Measurements from ENCODE around the gene GBF1. TPM values are rescaled to one million over a fixed set of nuclear protein-coding genes. Genes with fewer than 3 reads are reported as not detected.

GBF1 gene
- polyA plus RNA-seq, 3 donors, result 49.5 to 58.4 (median 53.6) TPM

DNA sequence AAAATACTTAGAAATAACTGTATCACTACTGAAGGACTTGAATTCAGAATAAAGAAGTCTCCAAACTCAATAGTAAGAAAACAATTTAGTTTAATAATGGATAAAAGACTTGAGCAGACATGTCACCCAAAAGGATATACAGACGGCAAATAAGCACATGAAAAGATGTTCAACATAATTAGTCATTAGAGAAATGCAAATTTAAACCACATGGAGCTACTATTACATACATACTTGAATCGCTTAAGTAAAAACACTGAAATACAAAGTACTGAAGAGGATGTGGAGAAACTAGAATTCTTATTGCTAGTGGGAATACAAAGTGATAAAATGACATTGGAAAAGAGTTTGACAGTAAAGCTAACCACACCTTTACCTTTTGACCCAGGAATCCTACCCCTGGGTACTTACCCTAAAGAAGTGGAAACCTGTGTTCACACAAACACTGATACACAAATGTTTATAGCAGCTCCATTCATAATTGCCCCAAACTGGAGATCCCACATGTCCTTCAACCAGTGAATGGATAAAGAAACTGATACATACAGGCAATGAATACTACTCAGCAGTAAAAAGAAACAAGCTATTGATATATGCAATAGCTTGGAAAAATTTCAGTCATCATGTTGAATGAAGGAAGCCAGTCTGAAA, 95.8 kb downstream of the GBF1 start:
- no peak for DNase-seq

DNA sequence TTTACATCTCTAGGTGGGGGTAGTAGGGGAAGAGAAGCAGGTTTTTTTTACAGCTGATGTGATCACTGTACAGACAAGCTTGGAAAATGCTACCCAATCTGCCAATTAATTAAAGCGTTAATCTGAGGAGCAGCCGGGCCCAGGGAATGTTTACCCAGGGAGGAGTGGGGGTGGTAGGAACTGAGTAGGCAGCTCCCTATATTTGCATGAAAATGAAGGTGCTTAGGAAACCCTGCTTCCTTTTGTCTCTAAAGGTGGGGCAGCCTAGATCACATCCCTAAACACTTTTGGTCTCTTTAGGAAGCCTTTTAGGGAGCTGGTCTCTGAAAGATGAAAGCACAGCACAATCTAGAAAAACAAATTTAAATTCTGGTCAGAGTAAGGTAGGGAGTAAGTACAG, 97.1 kb downstream of the GBF1 start:
- no peak for DNase-seq

DNA sequence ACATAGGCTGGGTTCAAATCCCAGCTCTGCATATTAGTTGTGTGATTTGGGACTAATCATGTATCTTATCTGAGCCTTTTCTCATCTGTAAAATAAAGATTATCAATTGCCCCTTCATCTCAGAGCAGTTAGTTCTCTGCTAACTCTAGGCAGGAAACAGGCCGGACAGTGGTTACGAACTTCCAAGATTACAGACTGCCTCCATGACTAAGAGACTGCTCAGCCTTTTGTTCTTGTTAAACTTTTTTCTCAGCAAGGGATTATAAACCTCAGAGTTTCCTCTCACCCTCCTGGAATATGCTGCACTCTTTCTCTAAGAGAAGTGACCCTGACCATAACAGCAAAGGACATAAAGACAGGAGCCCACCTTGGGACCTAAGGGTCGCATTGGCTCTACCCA, 97.6 kb downstream of the GBF1 start:
- DNase-seq, result no peak

DNA sequence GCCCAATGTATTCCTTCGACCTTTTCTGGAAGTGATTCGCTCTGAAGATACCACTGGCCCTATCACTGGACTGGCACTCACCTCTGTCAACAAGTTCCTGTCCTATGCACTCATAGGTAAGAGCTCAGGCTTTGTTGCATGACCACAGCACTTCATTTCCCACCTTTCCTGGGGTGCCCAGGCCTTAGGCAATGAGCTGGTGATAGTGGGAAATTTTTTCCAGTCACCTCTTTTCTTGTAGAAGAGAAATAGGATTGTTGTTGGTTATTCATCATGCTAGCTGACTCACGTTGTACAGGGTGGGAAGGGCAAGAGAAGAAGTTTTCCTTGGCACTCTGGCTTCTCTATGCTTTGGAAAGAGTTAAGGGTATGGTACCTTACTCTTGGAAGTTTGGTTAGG, 98.7 kb downstream of the GBF1 start:
- DNase-seq, result no peak

DNA sequence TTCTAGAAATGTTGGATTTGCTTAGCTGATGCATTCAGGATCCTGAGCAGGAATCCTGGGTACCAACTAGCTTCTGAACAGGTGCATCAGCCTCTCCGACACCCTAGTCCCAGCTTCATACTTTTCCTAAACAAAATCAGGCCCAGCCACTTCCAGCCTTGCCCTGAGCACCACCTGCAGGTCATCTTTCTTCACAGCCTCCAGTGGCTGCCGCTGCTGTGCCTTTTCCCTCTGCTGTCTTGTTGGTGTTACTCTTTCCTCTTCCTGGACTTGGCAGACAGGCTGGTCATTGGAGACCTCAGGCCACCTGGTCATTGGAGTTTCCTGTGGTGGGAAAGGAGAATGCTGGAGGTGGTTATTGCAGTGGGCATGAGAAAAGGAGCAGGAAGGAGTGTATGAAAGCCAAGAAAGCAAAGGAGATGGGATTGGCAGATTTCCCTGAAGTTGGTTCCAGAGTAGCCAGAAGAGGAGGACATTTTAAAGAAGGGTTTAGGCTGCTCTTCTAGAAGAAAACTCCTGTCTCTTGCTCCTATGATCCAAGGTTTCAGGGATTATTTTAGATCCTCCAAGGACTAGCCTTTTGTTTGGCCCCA, 102.0 kb downstream of the GBF1 start:
- peak; percentile 35 for DNase-seq

DNA sequence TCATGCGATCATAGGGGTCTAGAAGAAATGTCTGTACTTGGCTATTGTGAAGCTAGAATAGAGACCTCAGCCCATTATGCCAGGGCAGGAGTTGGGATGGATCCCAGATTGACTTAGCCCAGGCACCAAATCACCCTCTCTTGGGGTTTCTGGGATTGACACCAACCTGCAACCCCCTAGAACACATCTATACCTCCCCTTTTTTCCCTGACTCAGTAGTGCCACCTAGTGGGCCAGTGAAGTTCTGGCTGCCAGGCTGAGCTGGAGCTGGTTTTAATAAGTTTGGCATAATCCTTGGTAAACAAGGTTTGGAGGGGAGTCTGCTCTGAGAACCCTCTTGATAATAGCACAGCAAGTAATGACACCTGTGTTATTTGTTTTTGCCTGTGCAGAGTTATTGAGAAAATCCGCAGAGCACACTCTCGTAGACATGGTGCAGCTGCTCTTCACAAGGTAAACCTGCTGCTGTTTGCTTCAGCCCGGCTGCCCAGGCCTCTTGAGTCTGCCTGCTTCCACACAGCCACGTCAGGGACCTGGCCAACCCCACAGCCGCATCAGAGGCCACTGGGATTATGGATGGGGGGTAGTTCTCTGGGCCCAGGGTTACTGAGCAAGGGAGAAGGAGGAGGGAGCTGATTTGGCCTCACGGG, 106.9 kb downstream of the GBF1 start:
- DNase-seq, result peak; percentile 55

DNA sequence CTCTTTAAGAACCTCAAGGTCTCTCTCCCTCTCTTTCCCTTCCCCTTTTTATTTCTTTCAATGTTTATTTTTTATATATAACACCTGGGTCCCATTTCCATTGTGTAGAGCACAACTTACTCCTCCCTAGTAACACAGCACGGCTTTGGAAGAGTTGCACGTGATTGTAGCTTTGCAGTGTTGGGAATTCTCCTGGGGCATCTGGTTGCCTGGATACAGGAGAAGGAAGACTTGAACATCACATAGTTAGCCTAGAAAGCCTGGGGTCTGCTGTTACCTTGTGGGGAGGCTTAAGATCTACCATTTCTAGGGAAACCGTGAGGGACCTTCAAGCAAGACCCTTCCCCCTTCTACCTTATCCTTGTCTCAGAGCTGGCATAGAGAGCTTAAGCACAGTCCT, 109.1 kb downstream of the GBF1 start:
- DNase-seq, result no peak

DNA sequence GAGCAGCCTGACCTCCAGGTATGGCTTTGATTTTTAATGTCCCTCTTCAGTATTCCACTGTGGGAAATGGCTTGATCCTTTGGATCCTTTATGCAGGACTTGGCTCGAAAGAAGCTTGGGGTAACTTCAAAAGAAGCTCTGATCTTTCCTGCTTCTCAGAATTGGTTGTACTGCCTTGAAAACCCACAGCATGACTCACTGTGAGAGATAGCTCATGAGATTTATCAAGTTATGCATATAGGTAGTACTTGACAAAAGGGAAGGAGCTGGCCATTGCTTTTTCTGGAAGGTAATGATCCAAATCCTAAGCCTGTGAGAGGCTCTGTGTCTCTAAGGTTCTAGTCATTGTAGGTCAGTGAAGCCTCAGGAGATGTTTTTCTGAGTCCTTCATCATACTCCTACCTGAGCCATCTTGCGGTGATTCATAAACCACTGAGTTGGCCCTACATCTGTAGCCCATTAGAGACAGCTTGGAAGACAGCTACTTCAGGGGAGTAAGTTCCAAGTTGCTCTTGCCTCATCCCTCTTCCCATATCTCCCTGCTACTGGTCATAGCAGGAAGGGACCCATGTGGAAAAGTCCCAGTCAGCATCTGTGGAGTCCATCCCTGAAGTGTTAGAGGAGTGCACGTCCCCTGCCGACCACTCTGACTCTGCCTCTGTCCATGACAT, 113.5 kb downstream of the GBF1 start:
- no peak for DNase-seq

DNA sequence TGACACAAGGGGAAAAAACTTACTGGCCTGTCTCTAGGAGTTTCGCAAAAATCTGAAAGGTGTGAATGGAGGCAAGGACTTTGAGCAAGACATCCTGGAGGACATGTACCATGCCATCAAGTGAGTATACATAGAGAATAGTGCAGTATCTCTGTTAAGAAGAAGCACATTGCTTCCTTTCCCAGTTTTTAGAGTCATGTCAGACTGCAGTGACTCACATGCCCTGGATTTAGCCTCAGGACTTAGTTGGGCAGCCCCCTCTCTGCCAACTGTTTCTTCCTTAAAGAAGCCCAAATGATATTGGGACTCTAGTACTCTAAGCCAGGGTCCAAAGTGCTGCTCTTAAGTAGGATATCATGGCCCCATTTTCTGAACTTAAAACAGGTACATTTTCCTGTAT, 122.1 kb downstream of the GBF1 start:
- DNase-seq, result no peak

DNA sequence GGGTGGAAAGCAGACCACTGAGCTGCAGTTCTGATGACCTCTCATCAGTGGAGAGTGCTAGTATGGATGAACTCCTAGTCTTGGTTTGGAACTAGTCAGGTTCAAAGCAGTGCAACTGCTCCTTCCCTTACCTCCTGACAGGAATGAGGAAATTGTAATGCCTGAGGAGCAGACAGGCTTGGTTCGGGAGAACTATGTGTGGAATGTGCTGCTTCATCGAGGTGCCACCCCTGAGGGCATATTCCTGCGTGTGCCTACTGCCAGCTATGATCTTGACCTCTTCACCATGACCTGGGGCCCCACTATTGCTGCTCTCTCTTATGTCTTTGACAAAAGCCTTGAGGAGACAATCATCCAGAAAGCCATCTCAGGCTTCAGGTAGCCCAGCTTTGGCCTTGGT, 122.7 kb downstream of the GBF1 start:
- no peak for DNase-seq

DNA sequence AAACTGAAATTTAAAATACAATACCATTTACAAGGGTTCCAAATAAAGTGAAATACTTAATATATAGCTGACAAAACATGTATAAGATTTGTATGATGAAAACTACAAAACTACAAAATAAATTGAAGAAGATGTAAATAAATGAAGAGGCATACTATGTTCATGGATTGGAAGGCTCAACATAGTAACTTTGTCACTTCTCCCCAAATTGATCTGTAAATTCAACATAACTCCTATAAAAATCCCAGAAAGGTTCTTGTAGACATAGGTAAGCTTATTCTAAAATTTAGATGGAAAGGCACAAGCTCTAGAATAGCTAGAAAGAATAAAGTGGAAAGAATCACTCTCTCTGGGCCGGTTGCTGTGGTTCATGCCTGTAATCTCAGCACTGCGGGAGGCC, 126.0 kb downstream of the GBF1 start:
- DNase-seq, result no peak

DNA sequence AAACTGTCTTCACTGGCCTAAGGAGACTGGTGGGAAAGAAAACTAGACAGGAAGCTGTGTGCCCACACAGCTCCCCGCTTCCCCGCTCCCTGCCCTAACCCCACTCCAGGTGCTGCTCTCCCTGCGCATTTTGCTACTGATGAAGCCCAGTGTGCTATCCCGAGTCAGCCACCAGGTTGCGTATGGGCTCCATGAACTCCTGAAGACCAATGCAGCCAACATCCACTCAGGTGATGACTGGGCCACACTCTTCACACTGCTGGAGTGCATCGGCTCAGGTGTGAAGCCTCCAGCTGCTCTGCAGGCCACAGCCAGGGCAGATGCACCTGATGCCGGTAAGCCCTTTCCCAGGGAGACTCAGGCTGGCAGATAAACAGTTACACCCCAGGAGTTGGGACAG, 129.9 kb downstream of the GBF1 start:
- no peak for DNase-seq

DNA sequence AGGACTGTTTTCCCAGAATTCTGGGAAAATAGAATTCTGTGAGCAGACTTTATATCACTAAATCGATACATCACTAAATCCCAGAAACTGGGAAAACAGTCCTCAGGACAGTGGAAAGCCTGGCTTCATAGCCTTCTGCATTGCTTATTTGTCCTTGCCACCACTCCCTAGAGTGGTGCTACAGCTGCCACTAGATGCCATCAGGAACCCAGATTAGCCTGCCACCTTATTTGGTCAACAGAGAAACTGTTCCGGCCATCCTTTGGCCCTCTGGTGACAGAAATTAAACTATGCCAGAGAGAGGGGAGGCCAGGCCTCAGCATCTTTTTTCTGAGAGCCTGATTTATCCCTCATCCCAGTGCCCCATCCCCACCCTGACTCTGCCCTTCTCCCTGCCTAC, 130.5 kb downstream of the GBF1 start:
- no peak for DNase-seq

DNA sequence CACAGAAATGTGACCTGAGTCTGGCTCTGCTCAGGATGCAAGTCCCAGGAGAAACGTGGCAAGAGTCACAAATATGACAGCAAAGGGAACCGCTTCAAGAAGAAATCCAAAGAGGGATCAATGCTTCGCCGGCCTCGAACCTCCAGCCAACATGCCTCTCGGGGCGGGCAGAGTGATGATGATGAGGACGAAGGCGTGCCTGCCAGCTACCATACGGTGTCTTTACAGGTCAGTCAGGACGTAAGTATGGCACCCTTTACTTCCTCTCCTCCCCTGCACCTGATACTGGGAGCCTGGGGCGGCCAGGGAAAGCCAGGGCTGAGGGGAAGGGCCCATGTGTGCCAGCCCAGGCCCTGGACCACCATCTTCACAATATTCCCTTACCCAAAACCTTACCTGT, 131.6 kb downstream of the GBF1 start:
- no peak for DNase-seq

DNA sequence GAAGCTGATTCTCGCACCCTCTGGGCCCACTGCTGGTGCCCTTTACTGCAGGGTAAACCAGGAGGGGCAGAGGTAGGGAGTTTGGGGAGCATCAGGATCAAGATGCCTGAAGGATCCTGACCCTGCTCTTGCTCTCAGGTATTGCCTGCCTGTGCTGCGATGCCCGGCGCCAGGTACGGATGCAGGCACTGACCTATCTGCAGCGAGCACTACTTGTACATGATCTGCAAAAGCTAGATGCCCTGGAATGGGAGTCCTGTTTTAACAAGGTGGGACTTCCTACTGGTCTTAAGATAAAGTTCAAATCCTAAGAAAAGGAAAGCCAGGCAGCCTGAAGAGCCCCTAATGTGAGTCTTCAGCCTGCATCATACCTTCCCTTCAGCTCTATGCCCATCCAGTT, 134.1 kb downstream of the GBF1 start:
- DNase-seq, result no peak

DNA sequence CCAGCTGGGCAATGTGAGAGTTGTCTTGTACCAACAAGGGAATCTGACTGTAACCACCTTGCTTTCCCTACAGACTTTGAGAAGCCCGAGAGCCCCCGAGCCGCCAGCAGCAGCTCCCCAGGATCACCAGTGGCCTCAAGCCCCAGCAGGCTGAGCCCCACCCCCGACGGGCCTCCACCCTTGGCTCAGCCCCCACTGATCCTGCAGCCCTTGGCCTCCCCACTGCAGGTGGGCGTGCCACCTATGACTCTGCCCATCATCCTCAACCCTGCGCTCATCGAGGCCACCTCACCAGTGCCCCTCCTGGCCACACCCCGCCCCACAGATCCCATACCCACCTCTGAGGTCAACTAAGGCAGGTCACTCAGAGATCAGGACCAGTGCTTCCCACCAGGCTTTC, 136.7 kb downstream of the GBF1 start:
- no peak for DNase-seq

DNA sequence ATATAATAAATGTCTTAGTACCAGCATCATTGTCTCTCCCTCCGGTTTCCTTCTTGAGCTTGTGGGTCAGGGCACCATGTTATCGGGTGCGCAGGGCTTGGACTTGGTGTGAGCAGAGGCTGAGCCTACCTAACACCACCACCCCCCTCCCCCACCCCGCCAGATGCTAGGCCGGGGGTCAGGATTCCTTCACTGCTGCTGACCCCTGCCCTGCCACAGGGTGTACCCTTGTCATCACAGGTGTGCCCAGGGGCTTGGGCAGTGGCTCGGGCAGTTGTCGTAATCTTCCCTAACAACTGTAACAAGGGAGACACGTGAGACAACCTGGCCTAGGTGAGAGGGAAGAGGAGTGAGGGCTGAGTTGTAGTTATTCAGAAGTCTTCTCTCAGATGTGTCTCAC, 137.5 kb downstream of the GBF1 start:
- DNase-seq, result no peak

DNA sequence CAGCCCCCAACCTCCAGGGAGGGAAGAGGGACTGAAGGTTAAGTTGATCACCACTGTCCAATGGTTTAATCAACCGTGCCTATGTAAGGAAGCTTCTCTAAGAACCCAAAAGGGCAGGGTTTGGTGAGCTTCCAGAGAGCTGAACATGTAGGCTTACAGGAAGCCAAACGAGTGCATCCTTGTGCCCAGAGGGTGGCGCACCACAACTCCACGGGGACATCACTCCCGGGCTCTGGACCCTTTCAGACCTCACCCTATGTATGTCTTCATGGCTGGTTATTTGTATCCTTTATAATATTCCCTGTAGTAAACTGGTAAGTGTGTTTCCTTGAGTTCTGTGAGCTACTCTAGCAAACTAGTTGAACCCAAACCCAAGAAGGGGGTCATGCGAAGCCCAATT, 138.7 kb downstream of the GBF1 start:
- DNase-seq, result no peak

DNA sequence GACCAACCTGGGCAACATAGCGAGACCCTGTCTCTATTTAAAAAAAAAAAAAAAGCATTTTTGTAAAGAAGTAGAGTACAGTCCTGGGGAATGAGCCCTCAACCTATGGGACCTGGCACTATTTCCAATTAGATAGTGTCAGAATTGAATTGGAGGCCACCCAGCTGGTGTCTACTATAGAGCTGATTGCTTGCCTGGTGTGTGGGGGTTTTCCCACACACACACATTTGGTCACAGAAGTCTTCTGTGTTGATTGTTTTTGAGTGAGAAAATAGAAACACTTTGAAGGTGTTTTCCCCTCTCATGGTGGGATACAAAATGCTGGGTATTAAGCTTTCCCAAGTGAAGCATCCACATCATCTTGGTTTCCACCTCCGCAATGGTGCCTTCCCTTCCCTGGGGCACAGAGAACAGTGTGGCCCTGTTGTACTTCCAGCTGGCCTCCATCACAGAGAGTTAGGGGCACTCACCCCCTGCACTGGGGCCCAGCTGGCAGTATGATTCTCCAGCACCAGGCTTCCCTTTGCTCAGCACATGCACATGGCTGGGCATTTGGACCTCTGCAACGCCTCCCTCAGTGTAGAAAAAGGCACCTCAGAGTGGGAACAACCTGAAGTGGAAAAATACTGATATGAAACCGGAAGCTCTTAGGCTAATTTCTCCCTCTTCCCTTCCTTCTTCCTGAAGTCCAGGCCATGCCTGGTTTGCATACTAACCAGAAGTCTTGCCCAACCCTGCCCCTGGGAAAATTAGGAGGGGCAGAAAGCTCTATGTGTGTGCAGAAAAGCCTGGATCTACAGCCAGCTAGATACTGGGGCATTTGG, 139.5 kb downstream of the GBF1 start:
- DNase-seq, result no peak

DNA sequence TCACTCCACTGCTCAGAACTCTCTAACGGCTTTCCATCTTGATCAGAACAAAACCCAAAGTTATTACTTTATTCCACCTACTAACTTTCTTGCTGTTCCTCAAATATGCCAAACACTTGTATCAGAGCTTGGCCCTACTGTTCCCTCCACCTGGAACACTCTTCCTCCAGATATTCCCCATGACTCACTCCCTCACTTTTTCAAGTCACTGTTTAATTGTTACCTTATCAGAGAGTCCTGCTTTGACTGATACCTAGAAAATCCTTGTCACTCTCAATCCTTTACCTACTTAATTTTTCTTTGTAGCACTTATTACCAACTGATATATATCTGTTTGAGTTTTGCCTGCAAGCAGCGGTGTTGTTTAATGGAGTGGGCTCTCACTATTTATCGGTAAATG, 144.6 kb downstream of the GBF1 start:
- DNase-seq, result no peak

DNA sequence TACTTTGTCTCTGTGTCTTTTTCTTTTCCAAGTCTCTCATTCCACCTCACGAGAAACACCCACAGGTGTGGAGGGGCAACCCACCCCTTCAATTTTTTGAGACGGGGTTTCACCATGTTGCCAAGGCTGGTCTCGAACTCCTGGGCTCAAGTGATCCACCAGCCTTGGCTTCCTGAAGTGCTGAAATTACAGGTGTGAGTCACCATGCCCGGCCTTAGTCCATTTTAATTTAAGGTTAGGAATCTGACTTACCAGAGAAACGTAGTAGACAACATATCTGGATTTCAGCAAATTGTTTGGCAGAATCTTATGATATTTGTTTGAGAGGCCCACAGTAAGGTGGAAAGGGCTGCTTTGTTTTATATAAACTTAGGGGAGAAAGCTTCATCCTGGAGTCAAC, 147.0 kb downstream of the GBF1 start:
- no peak for DNase-seq

DNA sequence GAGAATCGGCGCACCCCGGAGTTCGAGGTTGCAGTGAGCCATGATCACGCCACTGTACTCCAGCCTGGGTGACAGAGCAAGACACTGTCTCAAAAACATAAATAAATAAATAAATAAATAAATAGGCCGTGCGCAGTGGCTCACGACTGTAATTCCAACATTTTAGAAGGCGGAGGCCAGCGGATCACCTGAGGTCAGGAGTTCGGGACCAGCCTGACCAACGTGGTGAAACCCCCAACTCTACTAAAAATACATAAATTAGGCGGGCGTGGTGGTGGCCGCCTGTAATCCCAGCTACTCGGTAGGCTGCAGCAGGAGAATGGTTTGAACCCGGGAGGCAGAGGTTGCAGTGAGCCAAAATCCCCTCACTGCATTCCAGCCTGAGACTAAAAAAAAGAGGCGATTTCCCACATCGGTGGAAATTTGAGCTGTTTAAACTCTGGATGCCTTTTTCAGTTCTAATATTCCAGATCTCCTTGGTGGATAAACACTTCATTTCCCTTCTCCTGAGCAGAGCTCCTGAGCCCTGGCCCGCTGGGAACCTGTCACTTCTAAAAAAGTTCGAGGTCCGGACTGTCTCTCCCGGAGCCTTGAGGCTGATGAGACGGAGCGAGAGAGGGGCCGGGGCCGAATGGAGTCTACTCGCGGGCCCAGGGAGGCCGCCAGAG, 148.2 kb downstream of the GBF1 start:
- DNase-seq, result no peak
